K562 (cell line): ENCODE results near the gene TCAP. TPM values are rescaled to one million over a fixed set of nuclear protein-coding genes. Genes with fewer than 3 reads are reported as not detected.

ENCODE experiments used
- ATAC-seq: fragments of 200-7000 bp; cut with Tn5 transposase; 3 replicates; pipeline ENCODE4 v1.9.1; 2020; ENCODE audit warnings: moderate library complexity
- BruUV-seq: library from RNA; stranded (reverse); fragments of 400-500 nt; replicated peaks from 2 replicates; lab custom pipeline; 2021; lab: Mats Ljungman, UMichigan
- CTCF ChIA-PET: fragments of 300-600 bp; formaldehyde crosslinking; extraction: SDS; loops from one replicate; lab custom pipeline; 2021; ENCODE audit warnings: low intra/inter-chr PET ratio; lab: Yijun Ruan, JAX
- POLR2A ChIA-PET: fragments of 300-600, 350-650 bp; sonication (Branson Sonifier 250); formaldehyde crosslinking; extraction: SDS; loops from one replicate; lab custom pipeline; 2021; ENCODE audit warnings: antibody characterized with exemption, inconsistent platforms; lab: Yijun Ruan, JAX
- DNase-seq, 4 experiments: peaks; one replicate each; pipeline versions ENCODE4 v3.0.0 to v3.0.0-alpha.2; 2011 to 2018; ENCODE audit warnings: low spot score in 3 of 4, mixed read lengths in 3 of 4; ENCODE audit errors: extremely low read depth in 1 of 4
- FAIRE-seq: peaks from 2 replicates; lab custom pipeline; 2011; peaks lifted over from hg19 to GRCh38; lab: Jason Lieb, UNC
- H2AFZ ChIP-seq: 2 replicates; pipeline ENCODE4 v1.6.0; 2011; ENCODE audit warnings: low read depth, low read length, control low read depth, inconsistent platforms
- H3K27ac ChIP-seq: fragments of 200-600 bp; 3 replicates; pipeline ENCODE4 v1.8.0; 2011; ENCODE audit warnings: low read depth, mild to moderate bottlenecking, control low read depth, inconsistent platforms, low read length, moderate library complexity, mixed read lengths; ENCODE audit errors: extremely low read depth
- H3K27me3 ChIP-seq, 2 experiments: fragments of 300-600 bp in 1 of 2; 2 replicates in 1 of 2; 3 replicates in 1 of 2; pipeline versions ENCODE4 v1.6.0 to v1.8.0; 2011; ENCODE audit warnings: inconsistent platforms in 2 of 2, low read length in 2 of 2, mild to moderate bottlenecking in 1 of 2, mixed read lengths in 1 of 2, moderate library complexity in 1 of 2; ENCODE audit not compliant: control insufficient read depth in 2 of 2, insufficient read depth in 2 of 2
- H3K36me3 ChIP-seq: fragments of 300-600 bp; 3 replicates; pipeline ENCODE4 v1.8.0; 2011; ENCODE audit warnings: mild to moderate bottlenecking, low read length, inconsistent platforms; ENCODE audit not compliant: control insufficient read depth, insufficient read depth
- H3K4me1 ChIP-seq, 2 experiments: fragments of 200-600 bp in 1 of 2; replicated peaks in 1 of 2; 2 replicates in 1 of 2; 3 replicates in 1 of 2; pipeline versions ENCODE4 v1.5.1 to v1.8.0; 2011; ENCODE audit warnings: inconsistent platforms in 2 of 2, low read length in 2 of 2, mild to moderate bottlenecking in 1 of 2, mixed read lengths in 1 of 2, moderate library complexity in 1 of 2; ENCODE audit not compliant: control insufficient read depth in 2 of 2, insufficient read depth in 2 of 2
- H3K4me2 ChIP-seq: 2 replicates; pipeline ENCODE4 v1.6.1; 2011; ENCODE audit warnings: low read length, control low read depth, inconsistent platforms, mixed read lengths; ENCODE audit not compliant: insufficient read depth
- H3K4me3 ChIP-seq: fragments of 200-600 bp; sonication (generic), shearing (Covaris generic); 2 replicates; pipeline ENCODE4 v1.5.1; 2016; ENCODE audit warnings: control low read depth, inconsistent platforms
- H3K79me2 ChIP-seq: fragments of 200-600 bp; 3 replicates; pipeline ENCODE4 v1.8.0; 2011; ENCODE audit warnings: low read length, inconsistent platforms; ENCODE audit not compliant: control insufficient read depth, insufficient read depth
- H3K9ac ChIP-seq, 2 experiments: 2 replicates each; pipeline versions ENCODE4 v1.6.0 to v1.6.1; 2011; ENCODE audit warnings: low read depth in 2 of 2, low read length in 2 of 2, control low read depth in 1 of 2, inconsistent platforms in 1 of 2, mild to moderate bottlenecking in 1 of 2, mixed read lengths in 1 of 2; ENCODE audit not compliant: insufficient read depth in 1 of 2
- H3K9me1 ChIP-seq: one replicate; pipeline ENCODE4 v1.6.0; 2011; ENCODE audit warnings: inconsistent platforms, mild to moderate bottlenecking, low read length, moderate library complexity; ENCODE audit not compliant: control insufficient read depth, insufficient read depth
- H3K9me3 ChIP-seq: replicated peaks from 2 replicates; pipeline ENCODE4 v1.5.1; 2011; ENCODE audit warnings: low read depth, low read length, inconsistent platforms; ENCODE audit not compliant: control insufficient read depth, insufficient read depth
- H4K20me1 ChIP-seq: replicated peaks from 2 replicates; pipeline ENCODE4 v1.6.1; 2011; ENCODE audit warnings: low read length, inconsistent platforms, mixed read lengths; ENCODE audit not compliant: control insufficient read depth, insufficient read depth
- ATF2 ChIP-seq: sonication (generic); formaldehyde crosslinking; IDR thresholded peaks from 2 replicates; pipeline ENCODE4 v1.8.1; 2022; ENCODE audit warnings: missing genetic modification reagents
- CBFA2T2 ChIP-seq: fragments of 450-650 bp; conservative IDR thresholded peaks from 2 replicates; pipeline ENCODE4 v1.6.1; 2017; ENCODE audit warnings: mild to moderate bottlenecking
- HNRNPUL1 ChIP-seq: fragments of 200-400 bp; formaldehyde crosslinking; IDR thresholded peaks from 2 replicates; pipeline ENCODE4 v1.6.1; 2017; ENCODE audit warnings: low read length
- IFI16 ChIP-seq: fragments of 250-450 bp; sonication (Bioruptor Pico); IDR thresholded peaks from 2 replicates; pipeline ENCODE4 v2.1.2; 2022; ENCODE audit warnings: mild to moderate bottlenecking, inconsistent platforms
- KLF1 ChIP-seq: fragments of 450-650 bp; IDR thresholded peaks from 2 replicates; pipeline ENCODE4 v1.6.1; 2016; ENCODE audit warnings: missing genetic modification characterization, missing compliant biosample characterization
- TAL1 ChIP-seq: fragments of 450-650 bp; IDR thresholded peaks from 2 replicates; pipeline ENCODE4 v1.6.1; 2016; ENCODE audit warnings: mild to moderate bottlenecking
- ZNF217 ChIP-seq: sonication (generic); formaldehyde crosslinking; IDR thresholded peaks from 2 replicates; pipeline ENCODE4 v1.8.0; 2022; ENCODE audit warnings: mild to moderate bottlenecking, missing genetic modification reagents
- ZNF764 ChIP-seq: fragments of 250-450 bp; sonication (Bioruptor Pico); IDR thresholded peaks from 2 replicates; pipeline ENCODE4 v1.4.0; 2020; ENCODE audit warnings: low read depth, mild to moderate bottlenecking, moderate library complexity
- WGBS: fragments of 100-300 bp; shearing (Covaris generic); methylation state at CpG from one replicate; pipeline ENCODE4 v1.1.6; 2016; ENCODE audit warnings: low coverage, mixed read lengths; ENCODE audit not compliant: insufficient coverage; ENCODE audit errors: missing lambda C conversion rate; 5-methylcytosine and 5-hydroxymethylcytosine counted together
- in situ Hi-C: fragments of 300-500 bp; cut with MboI; formaldehyde crosslinking; loops from 4 replicates; pipeline ENCODE4 v1.15.0; 2018; ENCODE audit warnings: inconsistent platforms, mixed read lengths
- intact Hi-C: fragments of 100-400 bp; cut with micrococcal nuclease; formaldehyde crosslinking; loops from 2 replicates; pipeline ENCODE4 v1.14.2; 2022
- polyA plus RNA-seq, 8 experiments: library from polyadenylated mRNA; depleted of rRNA in 4 of 8; stranded (reverse) in 5 of 8; unstranded in 3 of 8; fragments of >200 nt; fragmentation: Nextera tagmentation in 2 of 8; fragmentation: Illumina TruSeq in 1 of 8; extraction: Ambion mirVana in 2 of 8; extraction: Trizol in 1 of 8; gene quantifications; 2 replicates each; pipeline versions ENCODE4 v1.2.1 to v1.2.3, GENCODE V29; 2011 to 2014; ENCODE audit warnings: inconsistent platforms in 1 of 8, missing spikeins in 1 of 8
- total RNA-seq, 7 experiments: library from RNA; depleted of rRNA in 6 of 7; stranded (reverse); fragments of >200 nt in 6 of 7; fragmentation: Illumina TruSeq in 2 of 7; extraction: Trizol in 2 of 7; gene quantifications; 2 replicates each; pipeline versions ENCODE4 v1.2.1 to v1.2.3, GENCODE V29; 2011 to 2021; ENCODE audit warnings: low replicate concordance in 1 of 7

Gene TCAP
- total and polyA plus RNA-seq, 9 of the 15 experiments (the other 6 are each of a cell fraction or from before 2014, with no cell fraction given), result 0.33 to 1.4 (median 0.82) TPM; not detected in 2

GRCh38 chr17:39700148-39700987 lies 35.2 kb downstream of the TCAP start:
- Histone ChIP-seq H3K9me3 (no peaks in the 10 kb centered on the region), H3K9me1 (no peaks in the 10 kb centered on the region), H3K79me2 (no peaks in the 10 kb centered on the region), H3K9ac (no peak overlapping the region), H3K27ac (no peak overlapping the region), H2AFZ (no peak overlapping the region), H3K4me3 (no peak overlapping the region), H3K4me1 (peaks cover 0 to 22% of the 10 kb centered on the region in 2 experiments; a peak in 3 of 5 replicates), H3K36me3 (no peaks in the 10 kb centered on the region), H3K27me3 (no peaks in the 10 kb centered on the region; a peak in 1 of 5 replicates), H4K20me1 (no peaks in the 10 kb centered on the region), H3K4me2 (no peak overlapping the region)
- in situ Hi-C loops, result no loop called here
- ATAC-seq, result no peak
- FAIRE-seq, result no peak
- 40% methylated on average over 34 of the region's 57 CpGs for WGBS
- intact Hi-C loops, result no loop called here
- ChIA-PET POLR2A (interaction anchor here (0.7 to 1.5 kb wide), 4 partner anchors 12 to 82 kb away, joined by 3 to 7 read pairs (median 4); no protein-coding TSS in a partner anchor), CTCF (no interaction called here)
- DNase-seq, result no peak
- no peak for TF ChIP-seq ZNF217 (CRISPR knock-in tag)
- TF ChIP-seq KLF1 (tag), result no peak
- no peak for TF ChIP-seq CBFA2T2
- no peak for TF ChIP-seq TAL1
- TF ChIP-seq ZNF764 (CRISPR knock-in tag), result no peak
- no peak for TF ChIP-seq ATF2 (CRISPR knock-in tag)
- no peak for TF ChIP-seq IFI16
- TF ChIP-seq HNRNPUL1, result no peak
- no TSS peak for BruUV-seq
